HG02981 (cell line): ENCODE measurements around the gene CDH16.
A peak's percentile ranks its signal among the peaks of the same experiment; 100 is the strongest.
"Not testable (repeated sequence)": the region's sequence is repeated elsewhere in the genome, so short reads cannot be mapped to it uniquely, and the experiment has no call there.

Experiments used
- ATAC-seq: cut with Tn5 transposase; IDR thresholded peaks from one replicate; pipeline ENCODE4 v1.9.1; 2021; ENCODE audit warnings: mild to moderate bottlenecking, moderate library complexity; ENCODE audit not compliant: unreplicated experiment

Gene CDH16

DNA sequence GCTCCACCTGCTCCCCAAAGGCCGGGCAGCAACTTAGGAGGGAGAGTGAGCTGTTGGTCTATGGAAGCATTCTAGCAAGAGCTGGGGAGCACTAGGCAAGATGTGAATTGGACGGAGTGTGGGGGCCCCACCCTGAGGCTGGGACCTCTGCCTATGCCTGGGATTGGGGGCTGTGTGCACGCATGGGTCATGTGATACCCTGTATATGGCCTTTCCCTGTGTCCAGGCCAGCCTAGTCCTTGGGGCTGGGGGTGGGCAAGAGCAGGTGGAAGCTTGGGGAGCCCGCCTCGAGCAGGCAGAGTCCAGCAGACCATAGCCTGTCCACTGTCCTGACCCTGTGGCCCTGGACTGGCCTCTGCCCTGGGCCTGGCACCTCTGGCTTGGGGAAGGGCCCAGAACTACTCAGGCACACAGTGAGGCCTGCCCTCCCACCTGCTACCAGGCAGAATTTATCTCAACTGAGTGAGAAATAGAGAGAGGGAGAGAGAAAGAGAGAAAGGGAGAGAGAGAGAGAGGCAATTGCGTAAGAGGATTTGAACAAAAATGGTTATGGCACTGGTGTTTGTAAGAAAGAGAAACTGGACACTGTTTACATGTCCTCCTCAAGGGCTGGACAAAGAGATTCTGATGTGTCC is 19.3 kb downstream of the CDH16 start:
- no peak for ATAC-seq

DNA sequence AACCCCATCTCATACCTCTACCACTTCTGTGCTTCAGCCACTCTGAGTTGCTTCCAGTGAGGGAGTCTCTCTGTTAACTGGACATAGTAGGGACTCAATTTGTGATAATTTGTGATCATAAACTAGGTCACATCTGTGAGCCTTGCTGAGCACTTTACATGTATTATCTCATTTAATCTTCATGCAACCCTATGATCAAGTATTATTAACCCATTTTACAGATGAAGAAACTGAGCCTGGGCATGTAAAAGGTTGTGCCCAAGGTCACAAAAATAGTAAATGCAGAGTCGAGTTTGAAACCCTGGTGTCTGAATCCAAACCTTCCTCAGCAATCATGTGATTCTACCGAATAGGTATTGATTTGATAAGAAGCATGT is 19.8 kb downstream of the CDH16 start:
- ATAC-seq = no peak

DNA sequence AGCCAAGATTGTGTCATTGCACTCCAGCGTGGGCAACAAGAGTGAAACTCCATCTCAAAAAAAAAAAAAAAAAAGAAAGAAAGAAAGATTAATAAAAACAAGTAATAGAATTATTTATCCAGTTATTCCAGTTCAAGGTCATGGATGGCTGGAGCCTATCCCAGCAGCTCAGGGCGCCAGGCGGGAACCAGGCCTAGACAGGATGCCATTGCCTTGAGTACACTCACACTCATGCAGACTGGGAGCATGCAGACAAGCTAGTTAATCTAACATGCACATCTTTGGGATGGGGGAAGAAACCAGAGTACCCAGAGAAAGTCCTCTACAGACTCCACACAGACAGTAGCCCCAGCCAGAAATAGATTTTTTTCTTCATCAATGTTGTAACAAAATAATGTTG is 20.5 kb downstream of the CDH16 start:
- ATAC-seq = no peak

DNA sequence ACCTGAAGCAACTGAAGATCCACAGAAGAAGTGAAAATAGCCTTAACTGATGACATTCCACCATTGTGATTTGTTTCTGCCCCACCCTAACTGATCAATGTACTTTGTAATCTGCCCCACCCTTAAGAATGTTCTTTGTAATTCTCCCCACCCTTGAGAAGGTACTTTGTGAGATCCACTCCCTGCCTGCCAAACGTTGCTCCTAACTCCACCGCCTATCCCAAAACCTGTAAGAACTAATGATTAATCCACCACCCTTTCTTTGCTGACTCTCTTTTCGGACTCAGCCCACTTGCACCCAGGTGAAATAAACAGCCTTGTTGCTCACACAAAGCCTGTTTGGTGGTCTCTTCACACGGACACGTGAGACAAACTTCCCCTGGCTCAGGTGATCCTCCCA is 22.0 kb downstream of the CDH16 start:
- ATAC-seq = not testable (repeated sequence)

DNA sequence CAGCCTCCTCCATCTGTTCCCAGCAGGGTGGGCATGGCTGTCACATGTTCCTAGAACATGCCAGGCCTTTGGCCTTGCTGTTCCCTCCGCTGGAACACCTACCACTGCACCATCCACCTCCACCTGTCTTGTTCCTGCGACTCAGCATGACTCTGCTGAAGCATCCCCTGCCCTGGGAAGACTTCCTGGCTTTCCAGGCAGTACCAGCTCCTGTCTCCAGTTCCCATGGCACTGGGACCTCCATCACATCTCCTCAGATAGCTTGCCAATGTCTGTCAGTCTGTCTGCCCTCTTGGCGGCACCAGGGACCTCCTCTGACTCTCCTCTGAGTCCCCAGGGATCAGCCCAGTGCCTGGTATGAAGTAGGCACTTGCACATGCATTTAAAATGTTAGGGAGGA is 22.7 kb downstream of the CDH16 start:
- ATAC-seq = no peak

DNA sequence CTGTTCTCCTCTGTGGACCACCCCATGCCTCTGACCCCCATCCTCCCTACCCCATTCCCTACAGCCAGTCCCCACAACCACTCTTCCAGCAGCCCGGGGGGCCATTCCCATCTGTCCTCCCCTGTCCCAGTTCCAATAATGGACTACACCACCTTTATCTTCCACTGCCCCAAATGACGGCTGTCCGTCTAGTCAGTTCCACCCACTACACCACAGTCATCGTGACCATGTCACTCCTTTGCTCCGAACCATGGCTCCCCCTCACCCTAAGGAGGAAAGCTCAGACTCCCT is 23.1 kb downstream of the CDH16 start:
- ATAC-seq = no peak

DNA sequence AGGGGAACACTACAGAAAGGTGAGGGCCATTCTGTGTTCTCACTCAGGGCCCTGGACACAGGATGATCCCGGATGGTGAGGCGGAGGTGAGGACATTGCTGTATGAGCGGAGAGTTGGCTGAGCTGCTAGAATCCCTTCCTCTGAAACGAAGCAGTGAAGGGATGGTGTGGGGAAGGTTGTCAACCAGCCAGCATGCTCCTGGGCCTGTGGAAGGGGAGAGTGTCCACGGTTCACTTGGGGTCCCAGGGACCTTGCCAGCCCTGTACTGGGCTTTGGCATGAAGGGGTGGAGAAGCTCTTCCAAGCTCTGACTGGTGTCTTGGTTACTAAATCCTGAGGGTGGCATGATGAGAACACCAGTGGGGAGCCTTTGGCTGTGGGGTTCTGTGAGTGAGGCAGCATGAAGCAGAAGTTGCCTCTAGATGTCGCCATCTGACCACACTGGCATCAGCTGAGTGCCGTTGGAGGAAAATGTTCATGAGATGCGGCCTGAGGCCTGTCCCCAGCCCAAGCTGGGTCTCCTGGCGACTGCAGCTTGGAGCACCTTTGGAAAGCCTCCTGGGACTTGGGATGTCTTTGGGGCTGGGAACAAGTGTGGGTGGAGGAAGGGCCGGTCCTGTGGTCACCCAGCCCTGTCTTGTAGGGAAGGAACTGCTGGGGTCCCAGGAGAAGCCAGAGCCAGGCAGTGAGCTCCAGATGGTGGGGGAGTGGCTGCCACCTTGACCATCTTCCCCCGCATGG is 23.6 kb downstream of the CDH16 start:
- ATAC-seq = no peak

DNA sequence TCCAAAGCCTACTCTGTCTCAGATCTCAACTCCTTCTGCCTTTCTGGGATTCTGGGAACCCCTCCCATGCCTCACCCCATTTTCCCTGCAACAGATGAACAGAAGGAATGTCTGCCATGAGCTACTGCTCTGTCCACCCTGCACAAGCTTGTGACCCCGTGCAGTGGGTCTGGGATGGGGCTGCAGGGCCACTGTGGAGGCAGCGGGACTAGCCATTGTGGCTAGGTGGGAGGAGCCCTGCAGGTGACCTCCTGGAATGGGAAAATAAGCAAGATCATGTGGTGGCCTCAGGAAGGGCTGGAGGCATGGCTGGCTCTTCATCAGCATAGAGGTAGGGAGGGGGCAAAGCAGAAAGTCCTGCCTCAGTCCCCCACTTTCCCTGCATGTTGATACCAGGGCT is 24.6 kb downstream of the CDH16 start:
- no peak for ATAC-seq

DNA sequence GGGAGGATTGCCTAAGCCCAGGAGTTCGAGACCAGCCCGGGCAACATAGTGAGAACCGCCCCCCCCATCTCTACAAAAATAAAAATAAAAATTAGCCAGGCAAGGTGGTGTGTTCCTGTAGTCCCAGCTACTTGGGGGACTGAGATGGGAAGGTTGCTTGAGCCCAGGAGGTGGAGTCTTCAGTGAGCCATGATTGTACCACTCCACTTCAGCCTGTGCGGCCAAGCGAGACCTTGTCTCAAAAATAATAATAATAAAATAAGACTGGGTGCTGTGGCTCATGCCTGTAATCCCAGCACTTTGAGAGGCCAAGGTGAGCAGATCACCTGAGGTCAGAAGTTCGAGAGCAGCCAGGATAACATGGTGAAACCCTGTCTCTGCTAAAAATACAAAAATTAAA is 26.9 kb downstream of the CDH16 start:
- ATAC-seq = no peak

DNA sequence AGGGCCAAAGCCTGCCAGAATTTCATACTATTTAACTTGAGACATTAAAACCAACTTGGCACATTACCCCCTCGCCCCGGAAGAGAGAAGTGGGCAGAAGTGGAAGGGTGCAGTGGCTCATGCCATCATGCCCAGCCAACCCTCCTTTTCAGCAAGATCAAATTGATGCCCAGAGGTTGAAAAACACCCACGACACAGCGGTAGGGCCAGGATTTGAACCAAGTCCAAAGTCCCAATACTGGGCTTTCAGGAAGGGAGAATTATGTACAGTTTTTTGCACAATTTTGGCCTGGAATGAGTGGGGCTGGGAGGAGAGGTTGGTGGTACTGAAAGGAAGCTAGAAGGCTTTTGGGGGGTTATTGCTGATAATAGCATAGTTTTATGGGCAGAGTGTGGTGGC is 27.3 kb downstream of the CDH16 start:
- ATAC-seq = no peak

DNA sequence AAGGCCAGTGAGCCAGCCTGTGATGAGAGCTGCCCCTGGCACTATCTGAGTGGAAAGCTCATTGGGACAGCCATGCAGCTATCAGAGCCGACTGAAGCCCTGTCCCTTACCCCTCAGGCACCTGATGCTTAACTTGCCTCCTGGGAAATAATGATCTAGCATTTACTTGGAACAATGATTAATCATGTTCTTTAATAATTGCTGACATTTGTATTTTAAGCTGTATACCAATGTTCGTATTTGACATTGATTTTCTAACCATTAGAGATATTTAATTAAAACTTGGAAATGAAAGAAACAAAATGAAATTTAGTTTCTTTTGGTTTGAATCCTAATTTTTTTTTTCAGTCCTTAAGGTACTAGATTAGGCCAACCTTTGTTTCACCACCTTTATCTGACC is 27.9 kb downstream of the CDH16 start:
- no peak for ATAC-seq

DNA sequence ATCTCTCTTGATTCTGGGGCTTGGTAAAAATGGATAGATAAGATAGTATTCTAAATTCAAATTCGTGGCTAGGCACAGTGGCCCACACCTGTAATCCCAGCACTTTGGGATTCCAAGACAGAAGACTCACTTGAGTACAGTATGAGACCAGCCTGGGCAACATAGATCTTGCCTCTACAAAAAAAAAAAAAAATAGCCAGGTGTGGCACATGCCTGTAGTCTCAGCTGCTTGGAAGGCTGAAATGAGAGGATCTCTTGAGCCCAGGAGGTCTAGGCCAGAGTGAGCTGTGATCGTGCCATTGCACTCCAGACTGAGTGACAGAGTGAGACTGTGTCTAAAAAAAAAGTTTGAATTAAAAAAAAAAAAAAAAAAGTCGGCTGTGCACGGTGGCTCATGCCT is 29.1 kb downstream of the CDH16 start:
- no peak for ATAC-seq

DNA sequence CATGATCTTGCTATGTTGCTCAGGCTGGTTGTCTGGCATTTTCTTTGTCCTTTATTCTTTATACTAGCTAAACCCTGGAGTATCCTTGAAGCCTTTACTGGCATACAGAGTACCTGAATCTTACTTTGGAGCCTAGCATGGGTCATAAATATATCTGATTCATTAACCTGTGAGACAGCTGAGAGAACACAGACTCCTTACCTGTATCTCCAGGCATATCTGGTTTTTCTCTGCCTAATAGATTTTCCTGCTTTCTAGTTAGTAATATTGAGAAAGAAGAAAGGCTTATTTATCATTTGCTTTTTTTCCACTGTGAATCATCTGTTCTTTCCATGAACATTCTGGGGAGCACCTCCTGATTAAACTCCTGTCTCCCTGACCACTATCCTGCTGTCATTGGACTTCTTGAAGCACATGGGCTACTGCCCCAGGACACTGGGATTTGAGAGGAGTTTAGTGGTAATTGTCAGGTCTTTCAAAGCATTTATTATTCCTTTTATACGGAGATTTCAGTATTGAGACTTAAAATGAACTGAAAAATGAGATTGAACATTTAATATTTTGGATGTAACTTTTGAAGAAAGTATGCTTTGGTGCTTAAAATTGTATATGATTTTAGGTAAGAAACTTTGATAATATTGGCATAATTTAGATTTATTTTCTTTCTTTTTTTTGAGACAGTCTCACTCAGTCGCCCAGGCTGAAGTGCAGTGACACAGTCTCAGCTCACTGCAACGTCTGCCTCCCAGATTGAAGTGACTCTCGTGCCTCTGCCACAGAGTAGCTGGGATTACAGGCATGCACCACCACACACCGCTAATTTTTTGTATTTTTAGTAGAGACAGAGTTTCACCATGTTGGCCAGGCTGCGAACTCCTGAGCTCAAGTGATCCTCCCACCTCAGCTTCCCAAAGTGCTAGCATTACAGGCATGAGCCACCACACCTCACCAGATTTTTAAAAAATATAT is 29.8 kb downstream of the CDH16 start:
- no peak for ATAC-seq

DNA sequence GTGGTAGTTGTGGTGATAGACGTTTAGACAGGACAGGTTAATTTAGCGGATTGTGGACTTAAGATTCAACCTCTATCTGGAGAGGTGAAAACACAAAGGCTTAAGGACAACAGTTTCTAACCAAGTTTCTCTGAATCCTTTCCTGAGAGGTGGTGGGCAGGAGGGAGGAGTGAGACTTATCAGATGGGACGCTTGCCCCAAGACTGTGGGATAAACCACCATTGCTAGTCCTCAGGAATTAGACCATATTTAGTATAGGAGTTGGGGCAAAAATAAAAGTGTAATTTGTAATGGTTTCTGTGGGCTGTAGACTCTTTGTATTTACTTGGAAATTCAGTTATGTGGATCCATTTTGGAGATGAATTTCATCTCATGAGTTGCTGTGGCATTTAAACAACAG is 31.8 kb downstream of the CDH16 start:
- ATAC-seq = no peak

DNA sequence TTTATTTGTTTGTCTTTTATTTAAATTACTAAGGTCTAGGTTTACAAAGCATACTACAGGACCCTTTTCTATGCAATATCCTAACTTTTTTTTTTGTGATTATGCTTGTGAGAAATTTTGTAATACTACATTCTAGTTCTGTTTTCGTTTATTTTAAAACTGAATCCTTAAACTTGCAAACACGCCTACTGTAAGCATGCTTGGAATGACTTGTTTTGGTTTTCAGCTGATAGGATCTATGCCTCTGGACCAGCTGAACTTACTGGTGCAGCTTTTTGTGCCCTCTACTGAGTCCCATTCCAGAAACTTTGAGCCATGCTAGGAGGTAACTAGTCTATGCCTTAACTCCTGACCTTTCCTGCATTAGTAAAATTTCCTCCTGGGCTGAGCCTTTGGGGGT is 32.4 kb downstream of the CDH16 start:
- ATAC-seq = no peak

DNA sequence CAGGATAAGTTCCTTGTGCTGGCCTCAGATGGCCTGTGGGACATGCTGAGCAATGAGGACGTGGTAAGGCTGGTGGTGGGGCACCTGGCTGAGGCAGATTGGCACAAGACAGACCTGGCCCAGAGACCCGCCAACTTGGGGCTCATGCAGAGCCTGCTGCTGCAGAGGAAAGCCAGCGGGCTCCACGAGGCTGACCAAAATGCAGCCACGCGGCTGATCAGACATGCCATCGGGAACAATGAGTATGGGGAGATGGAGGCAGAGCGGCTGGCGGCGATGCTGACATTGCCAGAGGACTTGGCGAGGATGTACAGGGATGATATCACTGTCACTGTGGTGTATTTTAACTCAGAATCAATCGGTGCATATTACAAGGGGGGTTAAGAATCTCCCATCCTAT is 33.2 kb downstream of the CDH16 start:
- ATAC-seq = no peak

DNA sequence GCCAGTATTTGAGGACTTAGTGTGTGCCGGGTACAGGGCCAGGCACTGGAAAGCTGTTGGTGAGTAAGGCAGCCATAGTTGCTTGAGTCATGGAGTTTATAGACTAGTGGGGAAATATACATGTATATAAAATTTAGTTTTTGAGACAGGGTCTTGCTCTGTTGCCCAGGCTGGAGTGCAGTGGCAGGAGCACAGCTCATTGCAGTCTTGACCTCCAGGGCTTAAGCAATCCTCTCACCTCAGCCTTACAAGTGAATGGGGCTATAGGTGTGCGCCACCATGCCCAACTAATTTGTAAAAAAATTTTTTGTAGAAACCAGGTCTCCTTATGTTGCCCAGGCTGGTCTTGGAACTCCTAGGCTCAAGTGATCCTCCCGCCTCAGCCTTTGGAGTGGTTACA is 36.0 kb downstream of the CDH16 start:
- no peak for ATAC-seq

DNA sequence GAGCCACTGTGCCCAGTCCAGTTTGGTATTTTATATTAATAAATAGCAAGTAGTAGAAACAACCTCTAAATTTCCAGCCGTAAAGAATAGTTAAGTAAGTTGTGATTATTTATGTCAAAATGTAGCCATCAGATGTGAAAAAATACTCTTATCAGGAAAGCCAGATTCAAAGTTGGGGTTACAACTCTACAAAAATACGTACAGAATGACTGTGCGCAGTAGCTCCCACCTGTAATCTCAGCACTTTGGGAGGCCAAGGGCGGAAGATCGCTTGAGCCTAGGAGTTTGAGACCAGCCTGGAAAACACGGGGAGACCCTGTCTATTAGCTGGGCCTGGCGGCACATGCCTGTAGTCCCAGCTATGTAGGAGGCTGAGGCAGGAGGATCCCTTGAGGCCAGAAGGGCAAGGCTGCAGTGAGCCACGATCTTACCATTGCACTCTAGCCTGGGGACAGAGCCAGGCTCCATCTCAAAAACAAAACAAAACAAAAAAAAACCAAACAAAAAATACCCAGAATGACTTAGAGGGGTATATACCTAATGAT is 36.6 kb downstream of the CDH16 start:
- no peak for ATAC-seq

DNA sequence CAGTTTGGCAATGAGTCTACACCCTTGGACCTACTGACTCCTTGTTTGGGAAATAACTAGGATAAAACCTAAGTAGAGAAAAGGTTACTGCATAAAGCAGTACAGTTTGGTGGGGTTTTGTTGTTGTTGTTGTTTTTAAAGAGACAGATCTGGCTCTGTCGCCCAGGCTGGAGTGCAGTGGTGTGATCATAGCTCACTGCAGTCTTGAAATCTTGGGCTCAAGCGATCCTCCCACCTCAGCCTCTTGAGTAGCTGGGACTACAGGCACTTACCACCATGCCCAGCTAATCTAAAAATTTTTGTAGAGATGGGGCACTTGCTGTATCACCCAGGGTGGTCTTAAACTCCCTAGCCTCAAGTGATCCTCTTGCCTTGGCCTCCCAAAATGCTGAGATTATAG is 37.1 kb downstream of the CDH16 start:
- no peak for ATAC-seq

DNA sequence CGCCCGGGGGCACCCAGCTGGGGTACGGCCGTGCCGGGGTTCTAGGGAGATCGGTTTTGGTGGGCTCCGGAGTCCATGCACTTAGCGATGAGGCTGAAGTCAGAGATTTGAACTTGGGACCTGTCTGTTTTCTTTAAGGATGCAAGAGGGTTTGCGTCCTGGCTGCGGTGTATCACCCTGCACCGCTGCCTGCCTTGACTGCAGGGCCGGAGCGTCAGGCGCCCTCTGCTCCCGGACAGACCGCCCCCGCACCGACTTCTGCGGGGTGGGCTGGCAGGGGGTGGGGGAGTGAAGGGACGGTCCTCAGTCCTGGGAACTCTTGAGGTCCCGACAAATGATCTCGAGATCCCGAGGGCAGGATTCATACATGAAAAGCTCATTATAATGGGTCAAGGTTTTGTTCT is 37.7 kb downstream of the CDH16 start:
- no peak for ATAC-seq

DNA sequence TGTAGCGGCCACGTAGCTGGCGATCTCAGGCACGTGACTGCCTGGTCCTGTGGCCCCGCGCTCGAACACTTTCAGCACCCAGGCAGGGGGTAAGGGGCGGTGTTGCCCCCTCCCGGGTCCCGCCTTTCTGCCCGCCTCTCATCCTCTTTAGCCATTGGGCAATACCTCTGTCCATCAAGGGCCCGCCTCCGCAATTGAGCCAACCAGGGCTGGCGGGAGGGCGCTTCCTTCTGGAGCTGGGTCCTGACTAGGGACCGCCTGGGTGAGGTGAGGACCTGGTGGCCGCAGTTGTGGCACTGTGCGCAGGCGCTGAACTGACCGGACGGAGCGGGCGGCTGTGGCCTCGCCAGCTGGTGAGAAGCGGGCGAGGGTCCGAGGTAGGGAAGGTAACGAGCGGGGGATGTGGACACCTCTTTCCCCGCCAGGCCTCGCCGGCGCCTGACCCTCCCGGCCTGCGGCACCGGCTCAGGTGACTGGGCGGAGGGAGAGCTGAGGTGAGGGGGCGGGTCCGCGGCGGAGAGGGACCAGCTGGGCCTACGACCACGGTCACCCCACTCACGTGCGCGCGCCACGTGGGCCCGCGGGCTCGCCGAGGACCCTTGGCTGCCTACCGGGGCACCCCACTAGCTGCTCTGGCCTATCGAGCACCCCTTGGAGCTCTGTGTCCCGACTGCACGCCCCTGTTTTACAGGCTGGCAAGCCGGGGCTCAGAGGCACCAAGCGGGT is 38.2 kb downstream of the CDH16 start, which contains the start of gene PDP2:
Gene PDP2, plus strand, starts transcription at position 228 of the 726 bp plus-strand sequence. CDS start 3,770 bp downstream, outside the sequence.
- ATAC-seq = peak; percentile 95
